HG02798 (cell line): ENCODE results near the gene PLB1.

ENCODE experiments used
- ATAC-seq: cut with Tn5 transposase; IDR thresholded peaks from one replicate; pipeline ENCODE4 v1.9.1; 2021; ENCODE audit warnings: mild to moderate bottlenecking; ENCODE audit not compliant: unreplicated experiment, poor library complexity

Gene PLB1

DNA sequence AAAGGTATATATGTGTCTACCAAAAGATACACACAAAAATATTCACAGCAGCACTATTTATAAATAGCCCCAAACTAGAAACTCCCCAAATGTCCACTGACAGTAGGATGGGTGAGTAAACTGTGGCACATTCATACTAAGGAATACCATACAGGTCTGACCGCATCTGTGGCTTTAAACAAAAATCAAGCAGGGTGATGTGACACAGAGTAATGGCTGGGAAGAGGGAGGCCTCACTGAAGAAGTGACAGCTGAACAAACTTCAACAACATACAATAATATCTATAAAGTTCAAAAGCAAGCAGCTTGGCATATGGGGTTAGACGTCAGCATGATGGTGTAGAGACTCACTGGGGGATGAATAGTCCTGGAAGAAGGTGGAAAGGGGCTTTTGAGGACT lies 140.6 kb downstream of the PLB1 start:
- no peak for ATAC-seq

DNA sequence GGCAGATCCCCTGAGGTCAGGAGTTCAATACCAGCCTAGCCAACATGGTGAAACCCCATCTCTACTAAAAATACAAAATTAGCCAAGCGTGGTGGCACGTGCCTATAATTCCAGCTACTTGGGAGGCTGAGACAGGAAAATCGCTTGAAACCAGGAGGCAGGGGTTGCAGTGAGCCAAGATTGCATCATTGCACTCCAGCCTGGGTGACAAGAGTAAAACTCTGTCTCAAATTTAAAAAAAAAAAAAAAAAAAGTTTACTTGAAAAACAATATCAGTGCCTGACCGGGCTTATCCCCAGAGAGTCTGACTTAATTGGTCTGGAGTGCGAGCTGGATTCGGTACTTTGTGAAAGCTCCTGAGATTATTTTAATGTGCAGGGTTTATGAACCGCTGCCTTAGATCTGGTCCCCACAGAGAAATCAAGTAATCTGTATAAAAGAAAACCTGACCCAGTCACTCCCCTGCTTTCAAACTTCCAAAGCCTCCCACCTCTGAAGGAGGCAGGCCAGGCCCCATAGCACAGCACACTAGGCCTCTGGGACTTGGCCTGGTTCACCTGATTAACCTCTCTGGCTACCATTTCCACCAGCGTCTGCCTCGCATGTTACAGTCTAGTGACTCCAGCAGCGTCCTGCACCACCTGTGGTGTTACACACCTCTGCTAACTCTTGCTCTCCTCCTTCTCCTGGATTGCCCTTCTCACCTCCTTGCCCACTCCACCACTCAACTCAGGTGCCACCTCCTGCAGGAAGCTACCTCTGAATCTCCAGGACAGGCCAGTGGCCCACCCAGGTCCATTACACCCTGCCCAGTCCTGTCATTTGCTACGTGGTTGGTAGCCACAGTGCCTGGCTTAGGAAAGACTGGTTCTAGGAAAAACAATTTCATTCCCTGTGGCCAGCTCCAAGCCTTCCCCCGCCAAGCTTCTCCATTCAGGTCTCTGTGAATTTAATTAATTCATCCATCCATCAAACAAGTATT lies 141.5 kb downstream of the PLB1 start:
- ATAC-seq: no peak

DNA sequence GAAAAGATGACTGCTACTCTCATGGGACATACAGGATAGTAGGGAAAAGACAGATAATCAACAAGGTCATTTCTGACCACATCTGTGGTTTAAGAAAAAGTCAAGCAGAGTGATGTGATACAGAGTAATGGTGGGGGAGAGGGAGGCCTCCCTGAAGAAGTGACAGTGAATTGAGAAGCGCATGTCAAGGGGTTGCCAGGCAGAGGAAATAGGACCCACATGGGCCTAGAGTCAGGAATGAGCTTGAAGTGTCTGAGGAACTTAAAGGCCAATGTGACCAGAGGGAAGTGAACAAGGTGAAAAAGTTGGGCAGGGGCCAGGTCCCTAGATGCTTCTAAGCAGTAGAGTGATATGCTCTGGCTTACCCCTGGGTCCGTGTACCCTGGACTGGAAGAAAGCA lies 142.2 kb downstream of the PLB1 start:
- no peak for ATAC-seq

DNA sequence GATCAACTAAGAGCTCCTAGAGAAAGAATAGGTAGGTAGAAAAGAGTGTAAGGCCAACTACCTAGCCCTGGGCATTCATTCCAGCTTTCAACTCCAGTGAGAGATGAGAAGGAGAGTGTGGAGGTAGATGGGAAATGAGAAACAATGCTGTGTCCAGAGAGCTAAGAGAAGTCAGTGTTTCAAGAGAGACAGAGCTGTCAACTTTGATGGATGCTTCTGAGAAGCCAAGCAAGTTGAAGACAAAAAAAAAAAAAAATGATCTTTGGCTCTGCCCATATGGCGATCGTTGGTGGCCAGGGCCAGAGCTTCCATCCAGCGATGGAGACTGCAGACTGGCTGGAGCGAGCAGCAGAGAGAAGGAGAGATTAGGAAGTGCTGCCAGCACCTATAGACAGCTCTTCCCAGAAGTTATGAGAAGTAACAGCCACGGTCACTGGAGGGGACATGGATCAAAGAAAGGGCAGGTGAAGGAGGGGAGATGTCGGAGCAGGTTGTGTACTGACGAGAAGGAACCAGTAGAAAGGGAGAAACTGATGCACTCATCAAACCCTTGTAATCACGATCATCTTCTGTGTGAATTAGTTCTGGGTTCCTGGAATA lies 143.3 kb downstream of the PLB1 start:
- ATAC-seq: no peak

DNA sequence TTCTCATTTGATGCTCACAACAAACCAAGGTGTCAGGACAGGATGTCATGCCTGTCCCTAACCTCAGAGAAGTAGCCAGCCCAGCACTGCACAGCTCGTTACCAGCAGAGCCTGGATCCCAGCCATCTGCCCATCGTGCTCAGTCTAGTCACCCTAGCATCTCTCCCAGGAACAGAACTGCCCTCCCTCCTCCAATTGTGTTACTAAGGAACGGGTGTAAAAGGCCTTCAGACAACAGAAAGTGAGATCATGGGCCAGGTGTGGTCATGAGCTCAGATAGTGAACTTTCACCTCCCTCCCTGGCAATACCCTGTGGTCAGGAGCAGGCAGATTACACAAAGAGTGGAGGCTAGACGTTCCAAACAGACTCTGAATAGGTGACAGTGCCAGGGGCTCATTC lies 144.0 kb downstream of the PLB1 start:
- ATAC-seq: peak; percentile 60

DNA sequence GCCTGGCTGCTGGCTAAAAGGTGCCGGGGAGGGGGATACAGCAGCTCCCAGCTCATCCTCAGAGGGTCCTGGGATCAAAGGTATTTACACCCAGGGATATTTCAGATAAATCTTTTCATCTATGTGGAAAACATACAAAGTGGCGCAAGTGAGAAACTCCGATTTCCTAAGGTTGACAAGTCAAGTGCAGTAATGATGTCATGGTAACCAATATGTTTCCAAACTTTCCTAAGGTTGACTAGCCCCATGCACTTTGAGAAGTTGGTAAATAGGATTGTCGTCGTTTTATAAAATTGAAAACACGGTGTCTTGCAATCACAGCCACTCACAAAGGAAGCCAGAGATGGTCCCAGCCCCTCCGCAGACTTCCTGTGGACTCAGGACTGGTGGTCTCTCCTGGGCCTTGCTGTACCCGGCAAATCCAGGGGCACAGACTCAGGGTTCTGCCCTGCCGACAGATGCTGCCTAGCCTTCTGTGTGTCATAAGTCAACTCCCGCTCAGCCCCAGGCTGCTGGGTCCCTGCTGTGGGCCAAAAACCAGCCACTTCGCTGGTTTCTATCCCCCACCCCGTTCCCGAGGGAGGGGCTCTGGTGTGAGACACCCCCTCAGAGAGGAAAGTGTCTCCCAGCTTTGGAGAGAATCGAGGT lies 144.5 kb downstream of the PLB1 start:
- ATAC-seq: no peak

DNA sequence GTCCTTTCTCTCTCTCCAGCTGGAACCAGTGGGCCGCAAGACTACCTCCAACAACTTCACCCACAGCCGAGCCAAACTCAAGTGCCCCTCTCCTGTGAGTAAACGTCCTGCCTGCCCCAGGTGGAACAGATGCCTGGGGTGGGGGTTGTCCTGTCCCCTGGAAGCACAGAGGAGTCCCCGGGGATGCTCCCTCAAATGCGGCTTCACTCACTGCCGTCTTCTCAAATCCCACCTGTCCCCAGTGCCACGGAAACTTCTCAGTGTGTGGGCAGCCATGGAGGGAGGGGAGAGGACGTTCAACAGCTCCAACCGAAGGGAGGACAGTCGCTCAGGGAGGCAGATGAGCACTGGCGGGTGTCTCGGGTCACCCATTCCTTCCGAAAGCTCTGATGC lies 145.0 kb downstream of the PLB1 start:
- no peak for ATAC-seq

DNA sequence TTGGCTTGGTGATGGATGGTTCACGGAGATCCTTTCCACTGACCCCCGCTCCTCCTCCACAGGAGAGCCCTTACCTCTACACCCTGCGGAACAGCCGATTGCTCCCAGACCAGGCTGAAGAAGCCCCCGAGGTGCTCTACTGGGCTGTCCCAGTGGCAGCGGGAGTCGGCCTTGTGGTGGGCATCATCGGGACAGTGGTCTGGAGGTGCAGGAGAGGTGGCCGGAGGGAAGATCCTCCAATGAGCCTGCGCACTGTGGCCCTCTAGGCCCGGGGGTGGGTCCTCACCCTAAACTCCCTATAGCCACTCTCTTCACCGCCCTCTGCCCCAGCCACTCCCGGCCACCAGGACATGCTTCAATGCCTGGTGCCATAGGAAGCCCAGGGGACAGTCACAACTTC lies 146.9 kb downstream of the PLB1 start:
- no peak for ATAC-seq

DNA sequence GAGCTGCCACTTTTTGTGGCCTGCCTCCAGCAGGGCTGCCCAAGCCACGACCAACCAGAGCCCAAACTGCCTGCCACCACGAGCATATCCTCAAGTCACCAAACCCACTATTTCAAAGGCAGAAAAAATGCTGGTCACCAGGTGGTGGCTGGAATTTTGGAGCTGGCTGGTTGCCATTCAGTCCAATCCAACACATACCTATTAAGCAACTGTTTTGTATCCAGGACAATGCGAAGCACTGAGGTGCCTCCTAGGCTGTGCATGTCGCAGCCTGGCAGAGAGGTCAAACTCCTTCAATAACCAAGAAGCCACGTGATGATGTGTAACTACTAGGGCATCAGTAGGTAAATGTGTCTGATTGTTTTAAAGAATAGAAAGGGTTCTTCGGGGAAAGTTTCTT lies 147.5 kb downstream of the PLB1 start:
- ATAC-seq: no peak

DNA sequence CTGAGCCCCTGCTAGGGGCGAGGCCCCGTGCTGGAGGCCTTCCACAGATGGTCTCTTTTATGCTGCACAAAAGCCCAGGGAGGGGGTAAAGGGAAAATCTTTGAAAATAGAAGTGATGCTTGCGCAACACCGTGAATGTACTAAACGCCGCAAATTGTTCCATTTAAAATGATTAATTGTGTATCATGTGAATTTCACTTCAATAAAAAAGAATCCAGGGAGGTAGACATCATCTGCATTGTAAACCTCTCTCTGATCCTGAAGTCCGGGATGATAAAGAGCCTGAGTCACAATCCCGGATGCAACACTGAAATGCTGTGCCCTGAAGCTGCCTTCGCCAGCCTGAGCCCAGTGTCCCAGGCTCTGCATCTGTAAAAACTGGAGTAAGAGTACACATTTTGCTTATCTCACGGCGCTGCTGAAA lies 148.1 kb downstream of the PLB1 start:
- ATAC-seq: no peak

DNA sequence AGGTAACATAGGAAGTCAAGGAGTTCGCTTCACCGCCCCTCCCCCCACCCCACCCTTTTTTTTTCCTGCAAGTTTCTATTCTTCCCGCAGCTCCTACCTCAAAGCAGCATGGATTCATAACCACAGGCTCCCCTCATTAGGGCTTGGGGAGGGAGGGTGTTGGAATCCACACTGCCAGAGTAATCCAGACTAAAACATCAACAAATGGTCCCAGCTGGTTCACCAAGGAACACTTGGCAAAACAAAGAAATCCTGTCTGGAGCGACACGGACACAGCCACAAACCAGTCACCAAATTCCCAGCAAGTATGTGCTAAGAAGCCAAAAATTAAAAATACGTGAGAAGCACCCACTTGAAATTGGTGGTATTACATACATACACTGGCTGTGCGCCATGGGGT lies 148.9 kb downstream of the PLB1 start:
- no peak for ATAC-seq

DNA sequence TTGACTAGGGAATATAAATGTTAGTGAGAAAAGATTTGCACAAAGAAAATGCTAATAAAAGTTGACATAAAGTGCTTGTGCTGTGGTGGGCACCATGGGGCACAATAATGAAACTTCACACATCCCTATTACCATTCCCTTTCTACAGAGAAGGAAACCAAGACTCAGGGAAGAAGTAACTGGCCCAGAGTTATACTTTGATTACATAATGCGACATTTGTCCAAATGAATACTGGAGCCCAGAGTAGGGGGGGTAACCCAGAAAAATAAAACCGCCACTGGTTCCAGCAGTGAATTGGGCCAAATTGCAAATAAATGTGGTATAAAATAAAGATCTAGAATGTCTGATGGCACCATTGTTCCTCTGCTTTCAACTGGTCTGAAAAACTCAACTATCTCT lies 149.7 kb downstream of the PLB1 start:
- ATAC-seq: no peak

DNA sequence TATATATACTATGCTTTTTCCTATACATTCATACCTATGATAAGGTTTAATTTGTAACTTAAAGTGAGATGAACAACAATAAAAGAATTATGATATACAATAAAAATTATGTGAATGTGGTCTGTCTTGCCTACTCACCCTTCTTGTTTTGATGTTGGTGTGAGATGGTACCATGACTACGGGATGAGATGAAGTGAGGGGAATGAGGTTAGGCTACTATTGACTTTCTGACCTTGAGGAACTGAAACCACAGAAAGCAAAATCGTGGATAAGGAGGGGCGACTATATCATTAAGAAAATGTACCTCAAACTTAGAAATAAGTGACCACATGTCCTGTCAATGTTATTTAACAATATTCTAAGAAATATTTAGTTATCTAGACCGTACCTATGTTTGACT lies 151.8 kb downstream of the PLB1 start:
- no peak for ATAC-seq

DNA sequence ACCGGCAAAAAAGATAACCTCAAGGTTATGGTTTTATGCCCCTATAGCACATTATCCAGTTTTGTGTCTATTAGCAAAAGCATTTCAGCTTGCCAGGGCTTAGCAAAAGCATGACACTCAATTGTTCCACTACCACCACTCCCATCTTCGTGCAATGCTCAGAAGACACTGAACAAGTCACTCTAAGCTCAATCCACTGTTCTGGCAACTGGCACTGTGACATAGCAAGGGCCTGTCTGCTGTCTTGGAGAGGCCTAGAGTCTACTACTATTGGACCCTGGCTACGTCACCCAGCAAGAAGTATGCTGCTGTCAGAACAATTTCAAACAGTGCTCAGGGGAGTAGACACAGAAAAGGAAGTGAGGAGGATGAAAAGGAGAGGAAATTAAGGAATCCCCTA lies 152.3 kb downstream of the PLB1 start:
- ATAC-seq: no peak

DNA sequence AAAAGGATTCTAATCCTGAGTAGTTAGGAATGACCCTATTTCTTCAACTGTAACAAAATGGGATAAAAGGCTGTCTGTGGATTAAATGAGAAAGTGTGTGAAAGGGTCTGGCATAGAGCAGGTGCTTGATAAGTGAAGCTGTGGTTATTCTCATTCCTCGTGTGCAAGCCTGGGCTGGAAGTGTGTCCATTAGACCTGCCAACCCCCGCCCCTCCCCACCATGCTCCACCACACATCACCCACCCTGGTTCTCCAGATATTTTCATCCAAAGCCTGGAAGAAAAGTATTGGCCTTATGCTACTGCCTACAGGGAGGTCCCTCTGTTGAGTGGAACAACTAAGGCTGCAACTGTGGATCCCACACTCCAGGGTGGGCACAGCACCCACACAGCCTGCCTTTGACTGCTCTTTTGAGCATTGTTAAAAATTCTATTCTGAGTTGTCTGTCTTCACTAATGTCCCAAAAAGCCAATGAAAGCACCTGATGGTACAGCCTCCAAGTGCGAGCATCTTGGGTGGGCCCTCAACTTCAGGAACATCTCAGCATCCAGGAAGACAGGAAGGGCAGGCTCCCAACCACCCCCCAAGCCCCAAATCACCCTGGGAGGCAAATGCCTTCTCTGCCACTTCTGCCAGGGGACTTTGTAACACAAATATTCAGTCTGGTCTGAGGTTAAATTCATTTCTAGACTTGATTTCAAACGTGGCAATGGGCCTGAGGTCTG lies 153.0 kb downstream of the PLB1 start:
- ATAC-seq: no peak

DNA sequence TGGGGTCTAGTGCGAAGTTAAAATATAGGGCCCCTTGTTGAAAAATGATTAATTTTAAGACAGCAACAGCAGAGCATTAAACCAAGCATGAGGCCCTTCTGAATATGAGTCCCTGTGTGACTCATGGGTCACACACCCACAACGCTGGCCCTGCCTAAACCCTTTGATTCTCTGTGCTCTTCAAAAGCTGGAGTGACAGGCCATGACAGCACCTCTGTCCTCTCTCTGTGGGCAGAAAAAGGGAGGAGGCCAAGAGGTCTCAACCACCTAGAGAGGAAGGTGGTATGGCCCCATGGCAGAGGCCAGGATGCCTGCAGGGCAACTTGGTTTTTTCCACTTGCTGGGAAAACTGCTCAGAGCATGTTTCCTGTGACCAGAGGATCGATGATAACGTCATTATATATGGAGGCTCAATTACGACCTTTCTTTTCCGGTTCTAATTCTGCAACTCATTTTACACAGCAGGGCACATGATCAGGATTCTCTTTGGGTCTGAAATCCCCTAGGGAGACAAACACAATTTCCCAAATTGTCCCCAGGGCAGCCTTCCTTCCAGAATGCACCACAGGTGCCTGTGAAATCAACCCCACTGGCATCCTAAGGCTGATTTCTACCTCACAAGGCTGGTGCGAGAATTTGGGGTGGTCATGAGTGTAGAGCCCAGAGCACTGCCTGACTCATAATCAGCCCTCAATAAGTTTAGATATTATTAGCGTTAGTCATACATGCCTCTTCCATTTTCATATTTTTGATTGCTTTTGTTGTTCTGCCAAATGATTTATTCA lies 153.8 kb downstream of the PLB1 start:
- ATAC-seq: peak; percentile 68

DNA sequence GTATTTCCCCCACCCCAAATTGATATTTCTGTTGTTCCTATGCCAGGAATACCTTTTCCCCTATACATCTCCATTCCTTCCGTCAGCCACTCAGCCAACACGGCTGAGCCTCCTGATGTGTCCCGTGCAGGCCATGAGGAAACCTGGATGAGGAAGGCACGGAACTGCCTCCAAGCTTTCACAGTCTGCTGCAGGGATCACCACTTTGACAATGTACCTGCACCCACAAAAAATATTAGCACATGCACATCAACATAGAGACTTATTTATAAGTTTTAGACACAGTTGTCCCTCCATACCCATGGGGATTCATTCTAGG lies 154.4 kb downstream of the PLB1 start:
- ATAC-seq: no peak

DNA sequence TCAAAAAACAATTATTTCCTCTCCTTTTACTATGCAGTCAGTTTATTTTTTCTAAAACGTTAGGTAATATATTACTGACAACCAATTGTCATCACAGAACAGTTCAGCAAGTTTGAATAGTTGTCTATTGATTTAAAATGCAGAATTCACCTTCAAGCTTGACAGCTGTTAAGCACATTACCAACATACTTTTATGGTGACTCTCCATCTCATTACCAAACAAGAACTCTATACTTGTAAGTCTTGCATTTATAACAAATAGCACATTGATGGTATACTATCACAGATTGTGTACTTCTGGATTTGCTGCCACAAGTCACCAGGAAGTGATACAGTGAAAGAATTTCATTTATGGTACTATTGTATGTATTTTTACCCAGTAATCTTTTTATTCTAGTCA lies 156.4 kb downstream of the PLB1 start:
- no peak for ATAC-seq

DNA sequence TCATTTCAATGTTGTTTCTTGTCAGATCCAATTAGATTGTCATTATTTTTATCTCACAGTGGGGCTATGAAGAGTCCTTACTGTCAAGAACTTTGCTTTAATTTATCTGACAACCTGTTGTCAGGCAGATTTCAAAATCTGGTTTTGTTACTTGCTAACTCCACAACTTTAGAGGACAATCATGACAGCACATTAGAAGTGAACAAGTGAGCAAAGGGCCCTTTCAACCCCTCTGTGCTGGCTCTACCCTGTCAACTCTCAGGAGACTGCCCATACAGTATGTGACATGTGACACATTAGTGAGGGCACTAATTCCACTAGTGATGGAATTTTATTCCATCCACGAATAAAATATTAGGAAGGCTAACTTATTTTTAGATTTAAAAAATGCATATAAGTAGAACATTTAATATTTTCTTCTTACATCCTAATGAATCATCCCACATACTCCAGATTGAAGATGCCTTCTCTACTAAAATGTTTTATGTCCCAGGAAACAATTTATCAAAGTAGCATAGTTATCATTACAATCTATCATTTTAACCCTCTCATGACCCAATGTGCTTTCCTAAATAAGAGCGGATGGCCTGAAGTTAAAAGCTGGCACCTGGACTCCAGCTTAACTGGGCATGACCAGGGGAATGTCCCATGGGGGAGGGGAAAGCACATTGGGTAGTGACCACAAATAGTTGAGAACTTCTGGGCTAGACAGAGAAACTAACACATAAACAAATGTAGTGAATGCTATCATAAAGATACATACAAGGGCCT lies 158.2 kb downstream of the PLB1 start:
- no peak for ATAC-seq
